K562 (cell line): ENCODE measurements around the gene TBC1D7.

Experiments used
- BHLHE40 ChIP-seq: IDR thresholded peaks from 2 replicates; pipeline ENCODE4 v1.6.1; 2011; ENCODE audit warnings: low read length, improper control_type of control experiment
- TCF7 ChIP-seq: sonication (generic); IDR thresholded peaks from 2 replicates; pipeline ENCODE4 v1.6.1; 2016; ENCODE audit warnings: antibody characterized with exemption, borderline replicate concordance

- TF ChIP-seq TCF7: no peak
- TF ChIP-seq BHLHE40: no peak
Observed at GRCh38 chr6:13369591-13369990, 41.3 kb upstream of the TBC1D7 start.
